GM12878 (cell line): ENCODE measurements around the gene CLN6. TPM values are rescaled to one million over a fixed set of nuclear protein-coding genes. Genes with fewer than 3 reads are reported as not detected.

ENCODE experiments used
- CEBPB ChIP-seq, 2 experiments: fragments of 150-350 bp in 1 of 2; IDR thresholded peaks; 2 replicates each; pipeline ENCODE4 v1.6.1; 2012 to 2014; ENCODE audit warnings: low read depth in 2 of 2, low read length in 2 of 2, borderline replicate concordance in 1 of 2, inconsistent platforms in 1 of 2
- CEBPZ ChIP-seq: fragments of 150-350 bp; IDR thresholded peaks from 2 replicates; pipeline ENCODE4 v1.6.1; 2016; ENCODE audit warnings: low read depth, low read length
- CTCF ChIP-seq, 3 experiments: IDR thresholded peaks in 2 of 3; conservative IDR thresholded peaks in 1 of 3; 2 replicates each; pipeline ENCODE4 v1.5.1; 2011; ENCODE audit warnings: low read depth in 3 of 3, low read length in 3 of 3, mild to moderate bottlenecking in 3 of 3, control low read depth in 2 of 3, moderate library complexity in 2 of 3, inconsistent platforms in 1 of 3, mixed read lengths in 1 of 3; ENCODE audit not compliant: control insufficient read depth in 2 of 3, insufficient read depth in 1 of 3; ENCODE audit errors: extremely low read depth in 1 of 3
- EED ChIP-seq: sonication (generic); IDR thresholded peaks from 2 replicates; pipeline ENCODE4 v1.6.1; 2016; ENCODE audit warnings: antibody characterized with exemption, low read depth
- ELK1 ChIP-seq: IDR thresholded peaks from 2 replicates; pipeline ENCODE4 v1.6.1; 2012; ENCODE audit warnings: low read depth, low read length, improper control_type of control experiment
- GATAD2B ChIP-seq: fragments of 450-650 bp; conservative IDR thresholded peaks from 2 replicates; pipeline ENCODE4 v1.6.1; 2017; ENCODE audit warnings: low read depth, mild to moderate bottlenecking, moderate library complexity
- IRF3 ChIP-seq: fragments of 450-650 bp; IDR thresholded peaks from 2 replicates; pipeline ENCODE4 v1.6.1; 2014; ENCODE audit warnings: mild to moderate bottlenecking
- LARP7 ChIP-seq: fragments of 450-650 bp; IDR thresholded peaks from 2 replicates; pipeline ENCODE4 v1.6.1; 2017; ENCODE audit warnings: mild to moderate bottlenecking
- MTA2 ChIP-seq: fragments of 450-650 bp; IDR thresholded peaks from 2 replicates; pipeline ENCODE4 v1.6.1; 2016; ENCODE audit warnings: low read depth, mild to moderate bottlenecking, moderate library complexity
- NBN ChIP-seq: fragments of 450-650 bp; IDR thresholded peaks from 2 replicates; pipeline ENCODE4 v1.6.1; 2016
- POLR2AphosphoS5 ChIP-seq: IDR thresholded peaks from 2 replicates; pipeline ENCODE4 v1.6.1; 2011; ENCODE audit warnings: mild to moderate bottlenecking, low read length, inconsistent platforms
- POU2F2 ChIP-seq: IDR thresholded peaks from 3 replicates; pipeline ENCODE4 v1.6.1; 2011; ENCODE audit warnings: low read depth, mild to moderate bottlenecking, low read length, borderline replicate concordance
- YBX1 ChIP-seq: fragments of 450-650 bp; IDR thresholded peaks from 2 replicates; pipeline ENCODE4 v1.6.1; 2016; ENCODE audit warnings: antibody characterized with exemption
- polyA plus RNA-seq, 11 experiments: library from polyadenylated mRNA; depleted of rRNA in 4 of 11; unstranded in 6 of 11; stranded (reverse) in 5 of 11; fragments of >200 nt; fragmentation: Nextera tagmentation in 4 of 11; fragmentation: Illumina TruSeq in 1 of 11; extraction: Ambion mirVana in 4 of 11; extraction: Trizol in 1 of 11; gene quantifications; 1 replicate in 1 of 11; 2 replicates in 10 of 11; pipeline versions ENCODE4 v1.2.1 to v1.2.3, GENCODE V29; 2011 to 2016; ENCODE audit warnings: inconsistent platforms in 2 of 11, missing spikeins in 2 of 11, low read depth in 1 of 11
- total RNA-seq, 4 experiments: library from RNA; depleted of rRNA in 3 of 4; stranded (reverse); fragments of >200 nt in 3 of 4; fragmentation: Illumina TruSeq in 1 of 4; extraction: Trizol in 1 of 4; gene quantifications; 2 replicates each; pipeline versions ENCODE4 v1.2.1 to v1.2.3, GENCODE V29; 2013 to 2021

CLN6 gene
- total and polyA plus RNA-seq, 10 of the 15 experiments (the other 5 are each of a cell fraction or from before 2014, with no cell fraction given): 0.74 to 69.0 (median 30.3) TPM

- TF ChIP-seq CTCF (IDR thresholded peaks at IDR 0.05 in 2 of 3, conservative IDR thresholded peaks at IDR 0.05 in 1 of 3; ENCODE audit: control insufficient read depth in 2 of 3, extremely low read depth in 1 of 3, insufficient read depth in 1 of 3, low read depth in 3 of 3, low read length in 3 of 3): peak in 2 of 3 experiments; percentile 23 to 46; a peak in 2 of 6 replicates
- peak; percentile 59; the same call in 1 of the 2 replicates for TF ChIP-seq LARP7
- no peak for TF ChIP-seq POU2F2
- TF ChIP-seq GATAD2B: no peak
- TF ChIP-seq NBN: peak; percentile 58; the same call in 1 of the 2 replicates
- no peak for TF ChIP-seq CEBPB (IDR thresholded peaks at IDR 0.05; ENCODE audit: borderline replicate concordance in 1 of 2, low read depth in 2 of 2, low read length in 2 of 2)
- no peak for TF ChIP-seq ELK1
- no peak for TF ChIP-seq IRF3
- no peak for TF ChIP-seq POLR2AphosphoS5
- TF ChIP-seq EED: 0 out of 2 replicates have a peak, but pooled peaks have one; percentile 13
- TF ChIP-seq CEBPZ: no peak
- peak; percentile 32; the same call in 1 of the 2 replicates for TF ChIP-seq MTA2
- no peak for TF ChIP-seq YBX1
Measured at GRCh38 chr15:68230157-68231100, 901 bp upstream of the CLN6 start (continued).
